ENCODE measurements around the gene SCARB1. TPM values are rescaled to one million over a fixed set of nuclear protein-coding genes. Genes with fewer than 3 reads are reported as not detected.

SCARB1 gene
- total and polyA plus RNA-seq, 2 of the 13 experiments (the other 11 are each of a cell fraction or from before 2014, with no cell fraction given): 63.4 to 160 TPM

- peak; percentile 36 for ATAC-seq
- 0% methylated on average over 1 of the region's 11 CpGs for WGBS (ENCODE audit: low lambda C conversion rate)
- Histone ChIP-seq H2AFZ (ENCODE audit: low read length) (no peak overlapping the region), H3K4me2 (ENCODE audit: low read depth, low read length) (peak overlapping the region; percentile 65), H3K9me3 (ENCODE audit: low read length) (peaks cover 5% of the 10 kb centered on the region; the same call in 1 of the 2 replicates), H3K4me1 (ENCODE audit: insufficient read depth, low read length) (peaks cover 82% of the 10 kb centered on the region), H4K20me1 (ENCODE audit: insufficient read depth, low read length) (no peaks in the 10 kb centered on the region), H3K27me3 (ENCODE audit: control insufficient read depth in 1 of 2, insufficient read depth in 2 of 2, low read length in 2 of 2) (no peaks in the 10 kb centered on the region), H3K36me3 (replicated peaks in 1 of 2; ENCODE audit: control insufficient read depth in 1 of 2, insufficient read depth in 2 of 2, low read length in 2 of 2) (no peaks in the 10 kb centered on the region), H3K27ac (ENCODE audit: extremely low read length, insufficient read depth, low read length) (no peak overlapping the region), H3K9ac (ENCODE audit: insufficient read depth, low read depth, low read length) (no peak overlapping the region), H3K4me3 (replicated peaks in 1 of 3; ENCODE audit: insufficient read depth in 1 of 3, low read depth in 2 of 3, low read length in 3 of 3) (peak overlapping the region in 1 of 3 experiments; percentile 35; a peak in 1 of 6 replicates), H3K79me2 (ENCODE audit: insufficient read depth, low read length) (no peaks in the 10 kb centered on the region)
- no peak for FAIRE-seq
- ChIA-PET POLR2A (no interaction called here), CTCF (ENCODE audit: low intra/inter-chr PET ratio, low total read pairs) (no interaction called here)
- intact Hi-C loops (cut with micrococcal nuclease; ENCODE audit: unreplicated experiment): no loop called here
- DNase-seq (ENCODE audit: low spot score): peak; percentile 71
- no TSS peak for BruUV-seq (replicated peaks)
- in situ Hi-C loops (cut with HindIII; ENCODE audit: extremely low pct_ligation_motif_present, low pct_unique_long_range_greater_than_20kb): no loop called here
- TF ChIP-seq ZNF878 (CRISPR knock-in tag; IDR thresholded peaks at IDR 0.05) (no peak), MIER3 (CRISPR knock-in tag; IDR thresholded peaks at IDR 0.05; ENCODE audit: borderline replicate concordance) (no peak), ZBTB33 (CRISPR knock-in tag; IDR thresholded peaks at IDR 0.05) (0 out of 2 replicates have a peak, but pooled peaks have one; percentile 4), NCOA5 (CRISPR knock-in tag; IDR thresholded peaks at IDR 0.05) (no peak), CENPT (CRISPR knock-in tag; IDR thresholded peaks at IDR 0.05; ENCODE audit: low read depth) (no peak), EHMT2 (IDR thresholded peaks at IDR 0.05; ENCODE audit: borderline replicate concordance, low read depth, low read length) (no peak), TARDBP (CRISPR knock-in tag; IDR thresholded peaks at IDR 0.05) (no peak), STAG1 (CRISPR knock-in tag; IDR thresholded peaks at IDR 0.05) (0 out of 2 replicates have a peak, but pooled peaks have one; percentile 21), GPBP1L1 (CRISPR knock-in tag; IDR thresholded peaks at IDR 0.05) (no peak), ARHGAP35 (CRISPR knock-in tag; IDR thresholded peaks at IDR 0.05; ENCODE audit: borderline replicate concordance) (no peak), ATF7 (IDR thresholded peaks at IDR 0.05) (no peak), ATF7 (CRISPR knock-in tag; IDR thresholded peaks at IDR 0.05) (no peak), FOSL2 (CRISPR knock-in tag; IDR thresholded peaks at IDR 0.05) (peak; percentile 59), TFAP4 (IDR thresholded peaks at IDR 0.05; ENCODE audit: borderline replicate concordance, low read depth) (peak; percentile 30; the same call in 1 of the 2 replicates), ZNF496 (CRISPR knock-in tag; IDR thresholded peaks at IDR 0.05; ENCODE audit: insufficient replicate concordance) (no peak), KDM3A (CRISPR knock-in tag; IDR thresholded peaks at IDR 0.05; ENCODE audit: low read depth) (peak; percentile 32; the same call in 1 of the 2 replicates), ZNF275 (CRISPR knock-in tag; IDR thresholded peaks at IDR 0.05; ENCODE audit: borderline replicate concordance) (no peak), ZFP91 (CRISPR knock-in tag; IDR thresholded peaks at IDR 0.05; ENCODE audit: borderline replicate concordance) (peak; percentile 28; the same call in 1 of the 2 replicates), ELF1 (CRISPR knock-in tag; IDR thresholded peaks at IDR 0.05) (no peak)
Measured at GRCh38 chr12:124740691-124741137, 123.0 kb downstream of the SCARB1 start.
